ENCODE measurements around the gene SIL1.

Gene SIL1

DNA sequence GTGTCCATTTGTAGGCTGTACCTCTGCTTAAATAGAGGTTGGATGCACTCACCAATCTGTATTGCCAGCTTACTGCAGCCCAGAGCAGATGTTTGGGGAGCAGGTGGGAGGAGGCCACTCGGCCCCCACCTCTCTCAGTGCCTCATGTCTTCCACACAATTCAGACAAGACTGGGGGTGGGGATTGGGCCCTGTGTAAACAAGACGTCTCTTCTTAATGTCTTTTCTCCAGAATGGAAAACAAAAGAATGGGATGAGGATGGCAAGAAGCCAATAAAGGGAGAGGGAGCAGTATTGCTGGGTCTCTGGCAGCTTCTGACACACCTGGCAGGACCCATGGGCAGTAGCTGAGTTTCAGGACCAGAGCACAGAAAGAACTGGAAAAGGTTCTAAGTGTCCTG, 64.9 kb downstream of the SIL1 start:
- DNase-seq (ENCODE audit: extremely low spot score): no peak
- CTCF ChIA-PET: interaction anchor here (1.3 to 2.2 kb wide), 3 partner anchors 8 to 15 kb away, joined by 4 to 9 read pairs (median 4); no protein-coding TSS in a partner anchor
- POLR2A ChIA-PET: interaction anchor here (0.7 kb wide), 1 partner anchor 586 kb away, joined by 3 read pairs; no protein-coding TSS in a partner anchor
- TF ChIP-seq, protein P1, sequence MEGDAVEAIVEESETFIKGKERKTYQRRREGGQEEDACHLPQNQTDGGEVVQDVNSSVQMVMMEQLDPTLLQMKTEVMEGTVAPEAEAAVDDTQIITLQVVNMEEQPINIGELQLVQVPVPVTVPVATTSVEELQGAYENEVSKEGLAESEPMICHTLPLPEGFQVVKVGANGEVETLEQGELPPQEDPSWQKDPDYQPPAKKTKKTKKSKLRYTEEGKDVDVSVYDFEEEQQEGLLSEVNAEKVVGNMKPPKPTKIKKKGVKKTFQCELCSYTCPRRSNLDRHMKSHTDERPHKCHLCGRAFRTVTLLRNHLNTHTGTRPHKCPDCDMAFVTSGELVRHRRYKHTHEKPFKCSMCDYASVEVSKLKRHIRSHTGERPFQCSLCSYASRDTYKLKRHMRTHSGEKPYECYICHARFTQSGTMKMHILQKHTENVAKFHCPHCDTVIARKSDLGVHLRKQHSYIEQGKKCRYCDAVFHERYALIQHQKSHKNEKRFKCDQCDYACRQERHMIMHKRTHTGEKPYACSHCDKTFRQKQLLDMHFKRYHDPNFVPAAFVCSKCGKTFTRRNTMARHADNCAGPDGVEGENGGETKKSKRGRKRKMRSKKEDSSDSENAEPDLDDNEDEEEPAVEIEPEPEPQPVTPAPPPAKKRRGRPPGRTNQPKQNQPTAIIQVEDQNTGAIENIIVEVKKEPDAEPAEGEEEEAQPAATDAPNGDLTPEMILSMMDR (IDR thresholded peaks at IDR 0.05; ENCODE audit: control extremely low read depth, extremely low read depth, low read depth, missing control alignments): no peak

DNA sequence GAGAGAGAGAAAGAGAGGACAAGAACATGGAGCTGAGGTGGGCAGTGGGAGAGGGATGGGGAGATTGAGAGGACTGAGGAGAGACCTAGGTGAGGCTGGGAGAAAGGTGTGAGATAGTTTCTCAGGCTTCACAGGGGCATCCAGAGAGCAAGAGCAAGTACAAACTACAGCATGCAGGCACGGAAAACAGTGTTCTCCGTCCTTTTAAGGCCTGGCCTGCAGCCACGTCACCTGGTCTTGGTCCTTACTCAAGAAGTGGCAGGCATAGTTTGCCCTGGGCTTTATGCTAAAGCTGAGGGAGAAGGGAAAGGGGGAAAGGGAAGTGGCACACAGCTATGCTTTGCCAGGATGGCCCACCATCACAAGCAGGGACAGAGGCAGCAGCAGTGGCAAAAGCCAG, 65.7 kb downstream of the SIL1 start:
- TF ChIP-seq, protein P1 (IDR thresholded peaks at IDR 0.05; ENCODE audit: control extremely low read depth, extremely low read depth, low read depth, missing control alignments): no peak
- DNase-seq (ENCODE audit: extremely low spot score): no peak
- ChIA-PET CTCF (interaction anchor here (1.1 to 2.2 kb wide), 4 partner anchors 9 to 56 kb away, joined by 3 to 9 read pairs (median 4); no protein-coding TSS in a partner anchor), POLR2A (no interaction called here)

DNA sequence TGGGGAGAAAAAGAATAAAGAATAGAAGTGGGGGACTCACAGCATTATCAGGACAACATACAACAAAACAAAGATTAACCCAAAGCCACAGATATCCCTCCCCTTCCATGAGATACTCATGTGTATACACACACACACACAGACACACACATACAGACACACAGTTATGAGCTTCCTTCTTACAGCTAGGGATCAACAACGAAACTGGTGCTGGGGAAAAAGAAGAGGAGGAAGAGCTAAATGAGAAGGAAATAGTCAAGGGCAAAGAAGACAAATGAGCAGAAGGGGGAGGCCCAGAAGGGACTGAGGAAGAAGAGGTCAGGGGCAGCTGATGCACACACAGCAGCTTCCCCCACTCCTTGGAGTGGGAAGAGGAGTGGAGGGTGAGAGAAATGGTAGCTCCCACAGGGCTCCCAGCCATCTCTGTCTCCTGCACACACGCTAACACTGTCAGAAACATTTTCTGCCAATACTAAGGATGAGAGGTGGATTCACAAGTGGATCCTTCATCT, 66.2 kb downstream of the SIL1 start:
- ChIA-PET POLR2A (no interaction called here), CTCF (interaction anchor here (1.1 to 2.2 kb wide), 4 partner anchors 9 to 56 kb away, joined by 3 to 9 read pairs (median 4); no protein-coding TSS in a partner anchor)
- TF ChIP-seq, protein P1 (IDR thresholded peaks at IDR 0.05; ENCODE audit: control extremely low read depth, extremely low read depth, low read depth, missing control alignments): no peak
- DNase-seq (ENCODE audit: extremely low spot score): no peak

DNA sequence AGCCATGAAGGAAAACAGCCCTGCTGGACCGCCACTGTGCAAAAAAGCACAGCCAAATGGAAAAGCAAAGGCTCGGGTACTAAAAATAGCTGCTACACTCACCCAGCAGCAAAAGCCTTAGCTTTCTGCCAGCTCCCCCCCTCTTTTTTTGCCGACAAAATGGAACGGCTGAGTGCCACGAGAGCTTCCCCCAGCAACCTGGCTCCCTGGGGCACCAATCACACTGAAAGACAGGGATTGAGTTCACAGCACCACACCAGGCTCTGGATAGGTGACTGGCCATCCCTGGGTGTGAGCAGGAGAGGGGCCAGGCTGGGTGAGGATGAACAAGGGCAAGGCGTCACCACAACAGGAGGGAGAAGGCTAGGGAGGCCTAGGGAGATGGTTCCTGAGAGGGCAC, 66.7 kb downstream of the SIL1 start:
- ChIA-PET POLR2A (no interaction called here), CTCF (interaction anchor here (1.1 to 2.2 kb wide), 3 partner anchors 10 to 55 kb away, joined by 3 to 9 read pairs (median 4); no protein-coding TSS in a partner anchor)
- no peak for DNase-seq (ENCODE audit: extremely low spot score)
- TF ChIP-seq, protein P1 (IDR thresholded peaks at IDR 0.05; ENCODE audit: control extremely low read depth, extremely low read depth, low read depth, missing control alignments): no peak

DNA sequence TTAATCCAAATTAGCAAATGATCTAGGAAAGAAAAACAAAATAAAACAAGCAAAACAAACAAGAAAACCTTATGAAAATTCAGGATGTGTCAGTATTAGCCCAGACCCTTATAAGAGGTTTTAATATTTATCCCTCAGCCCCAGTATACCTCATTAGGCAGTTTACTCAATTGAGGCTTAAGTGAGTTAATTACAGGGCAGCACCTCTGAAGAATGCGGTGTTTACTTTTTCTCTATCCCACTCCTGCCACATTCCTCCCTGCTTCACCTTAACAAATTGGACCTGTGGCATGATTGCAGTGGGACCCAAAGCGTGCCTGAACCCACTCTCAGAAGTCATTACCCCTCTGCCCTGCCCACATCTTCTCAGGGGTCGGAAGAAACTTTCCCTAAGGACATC, 67.1 kb downstream of the SIL1 start:
- POLR2A ChIA-PET: no interaction called here
- no peak for DNase-seq (ENCODE audit: extremely low spot score)

DNA sequence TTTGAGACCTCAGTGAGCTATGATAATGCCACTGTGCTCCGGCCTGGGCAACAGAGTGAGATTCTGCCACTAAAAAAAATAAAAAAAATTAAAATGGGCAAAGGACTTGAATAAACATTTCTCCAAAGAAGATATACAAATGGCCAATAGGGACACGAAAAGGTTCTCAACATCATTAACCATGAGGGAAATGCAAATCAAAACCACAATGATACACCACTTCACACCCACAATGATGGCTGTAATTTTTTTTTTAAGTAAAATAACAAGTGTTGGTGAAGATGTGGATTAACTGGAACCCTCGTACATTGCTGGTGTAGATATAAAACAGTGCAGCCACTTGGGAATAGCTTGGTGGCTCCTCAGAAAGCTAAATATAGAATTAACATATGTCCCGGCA, 68.0 kb downstream of the SIL1 start:
- TF ChIP-seq, protein P1 (IDR thresholded peaks at IDR 0.05; ENCODE audit: control extremely low read depth, extremely low read depth, low read depth, missing control alignments): no peak
- DNase-seq (ENCODE audit: extremely low spot score): no peak
- ChIA-PET POLR2A (no interaction called here), CTCF (interaction anchor here (1.0 to 2.0 kb wide), 3 partner anchors 12 to 341 kb away, joined by 3 to 8 read pairs (median 3); no protein-coding TSS in a partner anchor)

More for the DNA sequence above, 67.1 kb downstream of the SIL1 start:
- TF ChIP-seq, protein P1 (IDR thresholded peaks at IDR 0.05; ENCODE audit: control extremely low read depth, extremely low read depth, low read depth, missing control alignments): no peak
- CTCF ChIA-PET: interaction anchor here (1.0 kb wide), 1 partner anchor 16 kb away, joined by 3 read pairs; no protein-coding TSS in a partner anchor
